Measurements from ENCODE around the gene ZMIZ1. TPM values are rescaled to one million over a fixed set of nuclear protein-coding genes. Genes with fewer than 3 reads are reported as not detected.
A peak's percentile ranks its signal among the peaks of the same experiment; 100 is the strongest.

The ZMIZ1 gene
- total and polyA plus RNA-seq, 4 donors: 18.3 to 80.2 (median 42.6) TPM

DNA sequence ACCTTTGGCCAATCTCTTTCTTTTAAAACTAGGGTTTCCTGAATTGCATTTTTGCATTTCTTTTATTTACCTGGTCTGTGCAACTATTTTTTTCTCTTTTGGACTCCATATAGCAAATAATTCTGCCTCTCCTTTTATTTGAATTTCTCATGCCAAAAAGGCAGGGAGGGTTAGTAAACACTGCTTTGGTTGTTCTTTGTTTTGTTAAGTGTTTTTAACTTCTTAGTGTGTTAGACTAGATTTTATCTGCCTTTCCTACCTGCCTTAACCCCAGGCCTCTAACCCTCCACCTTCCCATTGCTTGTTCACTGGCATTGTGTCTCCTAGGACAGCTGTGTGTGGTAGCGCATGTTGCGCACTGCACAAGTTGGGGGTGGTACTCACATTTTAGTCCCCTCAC, 18.1 kb downstream of the ZMIZ1 start:
- Histone ChIP-seq H3K36me3 (ENCODE audit: control insufficient read depth in 4 of 4, insufficient read depth in 4 of 4, low read length in 4 of 4) (peaks cover 0 to 4% (median 0%) of the 10 kb centered on the region in 4 donors), H3K9ac (ENCODE audit: insufficient read depth in 1 of 2, low read length in 2 of 2) (no peak overlapping the region), H3K9me3 (ENCODE audit: control insufficient read depth in 4 of 4, insufficient read depth in 3 of 4, low read length in 3 of 4) (no peaks in the 10 kb centered on the region), H3K27ac (ENCODE audit: low read depth in 1 of 2, low read length in 1 of 2) (no peak overlapping the region), H3K4me3 (no peak overlapping the region), H3K4me1 (ENCODE audit: control insufficient read depth in 5 of 5, insufficient read depth in 5 of 5, low read length in 5 of 5) (peaks cover 16 to 70% (median 22%) of the 10 kb centered on the region in 5 donors), H3K27me3 (ENCODE audit: control insufficient read depth in 3 of 3, insufficient read depth in 3 of 3, low read length in 2 of 3) (no peaks in the 10 kb centered on the region)
- WGBS, 2 donors: 94 to 100% methylated on average over 2 of the region's 2 CpGs
- TF ChIP-seq, protein P1, sequence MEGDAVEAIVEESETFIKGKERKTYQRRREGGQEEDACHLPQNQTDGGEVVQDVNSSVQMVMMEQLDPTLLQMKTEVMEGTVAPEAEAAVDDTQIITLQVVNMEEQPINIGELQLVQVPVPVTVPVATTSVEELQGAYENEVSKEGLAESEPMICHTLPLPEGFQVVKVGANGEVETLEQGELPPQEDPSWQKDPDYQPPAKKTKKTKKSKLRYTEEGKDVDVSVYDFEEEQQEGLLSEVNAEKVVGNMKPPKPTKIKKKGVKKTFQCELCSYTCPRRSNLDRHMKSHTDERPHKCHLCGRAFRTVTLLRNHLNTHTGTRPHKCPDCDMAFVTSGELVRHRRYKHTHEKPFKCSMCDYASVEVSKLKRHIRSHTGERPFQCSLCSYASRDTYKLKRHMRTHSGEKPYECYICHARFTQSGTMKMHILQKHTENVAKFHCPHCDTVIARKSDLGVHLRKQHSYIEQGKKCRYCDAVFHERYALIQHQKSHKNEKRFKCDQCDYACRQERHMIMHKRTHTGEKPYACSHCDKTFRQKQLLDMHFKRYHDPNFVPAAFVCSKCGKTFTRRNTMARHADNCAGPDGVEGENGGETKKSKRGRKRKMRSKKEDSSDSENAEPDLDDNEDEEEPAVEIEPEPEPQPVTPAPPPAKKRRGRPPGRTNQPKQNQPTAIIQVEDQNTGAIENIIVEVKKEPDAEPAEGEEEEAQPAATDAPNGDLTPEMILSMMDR (IDR thresholded peaks at IDR 0.05; ENCODE audit: control extremely low read depth, extremely low read depth): no peak
- ATAC-seq (ENCODE audit: insufficient read depth, low FRiP score) (no peak), DNase-seq (no peak)

DNA sequence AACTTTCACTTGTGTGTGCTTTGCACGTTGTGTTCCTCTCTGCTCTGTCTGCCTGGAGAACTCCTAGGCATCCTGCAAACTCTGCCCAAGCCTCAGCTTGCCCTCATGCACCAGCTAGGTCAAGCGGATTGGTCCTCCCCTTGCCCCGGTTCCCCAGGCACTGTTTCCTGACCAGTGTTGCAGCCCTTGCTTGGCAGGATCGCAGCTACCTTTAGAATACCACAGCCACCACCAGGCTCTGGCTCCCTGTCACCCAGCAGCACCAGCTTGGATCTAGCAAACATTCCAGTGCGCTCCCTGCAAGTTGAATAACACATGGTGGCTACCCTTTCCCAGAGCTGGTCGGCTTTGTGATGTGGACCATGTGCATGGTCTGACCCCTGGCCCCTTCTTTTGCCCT, 19.0 kb downstream of the ZMIZ1 start:
- H3K4me3 ChIP-seq: no peak overlapping the region
- WGBS, 2 donors: 39 to 48% methylated on average over 6 of the region's 6 CpGs
- peak overlapping the region; percentile 5 to 7 for H3K27ac ChIP-seq (ENCODE audit: low read depth in 1 of 2, low read length in 1 of 2)
- H3K9me3 ChIP-seq (ENCODE audit: control insufficient read depth in 4 of 4, insufficient read depth in 3 of 4, low read length in 3 of 4): no peaks in the 10 kb centered on the region
- H3K36me3 ChIP-seq (ENCODE audit: control insufficient read depth in 4 of 4, insufficient read depth in 4 of 4, low read length in 4 of 4): peaks cover 0 to 2% (median 0%) of the 10 kb centered on the region in 4 donors
- DNase-seq (no peak), ATAC-seq (ENCODE audit: insufficient read depth, low FRiP score) (no peak)
- H3K4me1 ChIP-seq (ENCODE audit: control insufficient read depth in 5 of 5, insufficient read depth in 5 of 5, low read length in 5 of 5): peaks cover 16 to 66% (median 22%) of the 10 kb centered on the region in 5 donors
- H3K27me3 ChIP-seq (ENCODE audit: control insufficient read depth in 3 of 3, insufficient read depth in 3 of 3, low read length in 2 of 3): no peaks in the 10 kb centered on the region
- TF ChIP-seq, protein P1 (IDR thresholded peaks at IDR 0.05; ENCODE audit: control extremely low read depth, extremely low read depth): no peak
- no peak overlapping the region for H3K9ac ChIP-seq (ENCODE audit: insufficient read depth in 1 of 2, low read length in 2 of 2)

DNA sequence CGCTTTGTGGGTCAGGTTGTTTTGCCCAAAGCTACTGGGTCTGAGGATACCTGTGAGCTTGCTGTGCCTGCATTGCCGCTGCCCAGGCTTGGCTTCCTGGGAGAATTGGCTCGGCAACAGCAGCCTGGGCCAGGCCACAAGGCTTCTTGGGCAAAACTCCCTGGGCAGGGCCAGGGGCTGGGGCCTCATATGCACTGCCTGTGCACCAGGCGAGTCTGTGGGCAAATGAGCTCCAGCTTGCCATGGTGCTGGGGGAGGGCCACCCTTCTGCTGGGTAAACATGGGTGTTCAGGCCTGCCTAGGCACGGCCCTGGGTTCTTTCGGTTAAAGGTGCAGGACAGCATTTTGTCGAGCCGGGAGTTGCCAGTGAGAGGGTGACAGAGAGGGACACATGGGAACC, 19.4 kb downstream of the ZMIZ1 start:
- ATAC-seq (ENCODE audit: insufficient read depth, low FRiP score): no peak
- peaks cover 0 to 2% (median 0%) of the 10 kb centered on the region in 4 donors for H3K36me3 ChIP-seq (ENCODE audit: control insufficient read depth in 4 of 4, insufficient read depth in 4 of 4, low read length in 4 of 4)
- TF ChIP-seq, protein P1 (IDR thresholded peaks at IDR 0.05; ENCODE audit: control extremely low read depth, extremely low read depth): no peak
- no peak for DNase-seq
- no peak overlapping the region for H3K4me3 ChIP-seq
- no peaks in the 10 kb centered on the region for H3K27me3 ChIP-seq (ENCODE audit: control insufficient read depth in 3 of 3, insufficient read depth in 3 of 3, low read length in 2 of 3)
- H3K9me3 ChIP-seq (ENCODE audit: control insufficient read depth in 4 of 4, insufficient read depth in 3 of 4, low read length in 3 of 4): no peaks in the 10 kb centered on the region
- H3K4me1 ChIP-seq (ENCODE audit: control insufficient read depth in 5 of 5, insufficient read depth in 5 of 5, low read length in 5 of 5): peaks cover 16 to 62% (median 19%) of the 10 kb centered on the region in 5 donors
- H3K9ac ChIP-seq (ENCODE audit: insufficient read depth in 1 of 2, low read length in 2 of 2): no peak overlapping the region
- WGBS, 2 donors: 61 to 71% methylated on average over 8 of the region's 8 CpGs
- peak overlapping the region in 1 of 2 donors; percentile 7 for H3K27ac ChIP-seq (ENCODE audit: low read depth in 1 of 2, low read length in 1 of 2)

Data from lung (tissue), 12 donors.